DMS53 treated with DMSO at 0.1 percent for 48 hours (cell line): ENCODE results near the gene ZNF688.
A peak's percentile ranks its signal among the peaks of the same experiment; 100 is the strongest.
"Not testable (repeated sequence)": the region's sequence is repeated elsewhere in the genome, so short reads cannot be mapped to it uniquely, and the experiment has no call there.

Experiments
- DNase-seq: peaks from one replicate; lab custom pipeline; 2025; ENCODE audit not compliant: unreplicated experiment; lab: John Stamatoyannopoulos, UW

Gene ZNF688

GRCh38 chr16:30535106-30535776 lies 36.3 kb downstream of the ZNF688 start:
- DNase-seq = no peak

DNA sequence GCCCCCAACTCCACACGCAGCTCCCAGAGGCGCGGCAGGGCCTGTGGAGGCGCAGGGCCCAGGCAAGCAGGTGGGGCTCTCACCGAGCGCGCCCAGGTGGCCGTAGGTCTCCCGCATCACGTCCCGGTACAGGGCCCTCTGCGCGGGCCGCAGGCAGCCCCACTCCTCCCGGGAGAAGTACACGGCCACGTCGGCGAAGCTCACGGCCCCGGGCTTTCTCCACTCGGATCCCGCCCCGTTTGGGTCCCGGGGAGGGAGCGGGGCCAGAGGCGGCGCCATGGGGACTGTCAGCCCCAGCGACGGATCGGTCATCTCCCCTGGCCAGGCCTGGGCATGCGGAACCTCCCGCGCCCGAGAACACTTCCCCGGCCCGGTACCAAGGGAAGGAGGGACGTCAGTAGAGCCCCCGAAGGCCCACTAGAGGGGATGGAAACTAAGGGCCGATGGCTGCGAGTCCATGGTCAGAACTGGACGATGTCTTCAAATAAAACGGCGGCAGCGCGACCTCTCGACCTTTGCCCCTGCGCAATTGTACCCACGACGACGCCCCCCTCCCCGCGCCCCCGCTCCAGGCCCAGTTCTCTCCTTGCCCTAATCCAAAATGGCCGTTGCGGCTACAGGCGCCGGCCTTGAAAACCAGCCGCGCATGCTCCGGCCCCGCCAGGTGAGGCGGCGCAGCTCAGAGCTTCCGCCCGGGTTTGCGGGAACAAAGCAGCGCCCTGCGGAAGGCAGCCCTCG lies 37.0 kb downstream of the ZNF688 start, which contains the start of gene ZNF747:
Gene ZNF747 (minus strand): TSS at position 491 of the 738 bp plus-strand sequence. CDS start 179 bp downstream, at position 312.
- DNase-seq = peak; percentile 80

DNA sequence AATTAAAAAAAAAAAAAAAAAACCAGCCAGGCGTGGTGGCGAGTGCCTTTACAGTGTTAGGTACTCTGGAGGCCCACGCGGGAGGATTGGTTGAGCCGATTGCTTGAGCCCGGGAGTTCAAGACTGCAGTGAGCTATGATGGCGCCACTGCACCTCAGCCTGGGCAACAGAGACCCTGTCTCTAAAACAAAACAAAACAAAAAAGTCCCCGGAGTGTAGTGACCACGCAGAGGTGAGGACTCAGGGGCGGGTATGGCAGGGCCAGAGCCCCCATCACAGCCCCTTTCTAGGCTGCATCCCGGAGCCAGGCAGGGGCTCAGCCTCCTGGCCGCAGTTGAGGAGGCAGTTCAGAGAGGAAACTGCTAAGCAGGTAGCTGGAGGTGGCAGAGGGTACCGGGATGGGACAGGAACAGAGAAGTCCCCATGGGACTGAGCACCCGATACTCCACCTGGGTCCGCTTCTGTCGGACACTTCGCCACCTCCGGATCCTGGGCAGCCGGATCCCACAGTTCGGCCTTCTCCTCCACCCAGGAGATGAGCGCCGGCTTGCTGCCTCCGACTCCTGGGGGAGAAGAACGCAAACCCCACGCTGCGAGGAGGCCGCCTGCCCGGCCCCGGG lies 37.7 kb downstream of the ZNF688 start:
- DNase-seq = no peak

DNA sequence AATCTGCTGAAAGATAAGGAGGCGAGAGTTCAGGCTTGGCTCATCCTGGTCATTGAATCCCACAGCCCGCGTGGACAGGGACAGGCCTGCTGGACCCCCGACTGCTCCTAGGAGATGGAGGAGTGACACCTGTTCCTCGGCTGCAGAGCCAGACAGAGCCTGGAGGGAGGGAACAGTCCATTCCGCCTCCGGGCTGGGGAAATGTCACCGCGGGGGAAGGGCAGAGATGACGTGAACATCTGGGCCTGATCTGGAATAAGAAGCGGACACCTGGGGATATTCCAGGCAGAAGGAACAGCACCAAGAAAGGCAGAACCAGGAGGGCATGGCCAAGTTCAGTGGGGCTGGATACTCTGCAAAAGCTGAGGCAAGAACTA lies 38.4 kb downstream of the ZNF688 start:
- no peak for DNase-seq

DNA sequence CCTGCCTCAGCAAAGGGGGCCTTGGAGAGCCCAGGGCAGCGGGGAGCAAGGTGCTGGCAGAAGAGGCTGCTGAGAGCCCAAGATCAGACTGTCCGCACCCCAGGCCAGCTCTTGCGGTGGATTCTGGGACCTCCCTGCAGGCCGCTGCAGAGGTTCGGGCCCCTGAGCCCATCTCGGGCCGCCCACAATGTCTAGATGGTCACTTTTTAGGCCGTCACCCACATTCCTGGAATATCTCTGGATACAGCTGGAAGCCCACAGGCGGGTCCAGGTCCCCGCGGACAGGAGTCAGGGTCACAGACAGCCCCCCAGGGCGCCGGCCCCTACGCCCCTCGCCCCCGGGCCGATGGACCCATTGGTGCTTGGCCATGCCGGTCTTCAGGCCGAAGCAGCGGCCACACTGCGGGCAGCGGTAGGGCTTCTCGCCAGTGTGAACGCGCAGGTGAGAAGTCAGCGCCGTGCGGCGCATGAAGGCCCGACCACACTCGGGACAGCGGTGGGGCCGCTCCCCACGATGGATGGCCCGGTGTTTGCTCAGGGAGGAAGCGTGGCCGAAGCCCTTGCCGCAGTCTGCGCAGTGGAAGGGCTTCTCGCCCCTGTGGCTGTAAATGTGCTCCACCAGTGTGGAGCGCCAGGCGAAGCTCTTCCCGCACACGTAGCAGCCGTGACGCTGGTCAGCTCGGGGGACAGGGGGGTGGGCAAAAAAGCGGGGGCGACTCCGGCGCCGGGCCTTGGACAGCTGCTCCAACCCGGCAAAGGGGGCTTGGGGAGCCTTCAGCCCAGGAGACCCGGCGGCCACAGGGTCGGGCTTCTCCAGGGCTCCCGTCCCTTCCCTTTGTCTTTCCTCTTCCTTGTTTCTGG lies 39.0 kb downstream of the ZNF688 start:
- no peak for DNase-seq

DNA sequence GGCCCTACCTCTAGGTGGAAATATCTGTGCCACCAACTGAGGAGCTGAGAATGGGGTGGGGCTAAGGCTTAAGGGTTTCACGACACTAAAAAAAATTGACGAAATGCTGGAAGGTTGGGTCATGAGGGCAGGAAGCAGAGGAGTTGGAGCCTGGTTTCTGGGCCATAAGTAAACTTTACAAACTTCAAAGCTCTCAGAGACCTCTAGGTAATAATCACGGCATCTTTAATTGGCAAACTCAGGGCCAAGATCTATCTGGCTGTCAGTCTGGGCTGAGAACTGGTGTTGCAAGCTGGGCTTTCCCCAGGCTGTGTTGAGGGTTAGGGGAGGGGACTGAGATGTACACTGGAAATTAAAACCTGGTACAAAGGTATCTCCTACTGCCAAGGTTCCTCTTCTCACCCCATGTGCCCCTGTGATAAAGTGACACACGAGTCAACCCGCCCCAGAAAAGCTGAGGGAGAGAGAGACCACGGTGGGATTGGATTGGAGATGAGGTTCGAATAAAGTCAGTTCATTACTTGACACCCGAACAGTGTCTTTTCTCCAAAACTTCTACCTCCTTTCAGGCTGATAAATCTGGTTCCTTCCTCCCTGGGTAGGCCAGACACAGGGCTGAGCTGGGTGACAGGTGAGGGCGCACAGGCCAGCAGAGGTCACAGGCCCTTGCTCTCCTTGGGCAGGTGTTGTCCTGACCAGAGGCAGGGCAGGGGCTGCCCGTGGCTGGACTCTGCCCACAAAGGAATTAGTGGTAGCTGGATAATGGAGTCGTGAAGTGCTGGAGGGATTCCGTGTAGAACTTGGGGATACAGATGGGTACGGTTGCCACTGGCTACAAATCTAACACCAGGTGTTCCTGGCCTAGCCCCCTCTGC lies 41.1 kb downstream of the ZNF688 start:
- no peak for DNase-seq

GRCh38 chr16:30528799-30529457 lies 42.6 kb downstream of the ZNF688 start:
- no peak for DNase-seq

GRCh38 chr16:30527635-30528178 lies 43.8 kb downstream of the ZNF688 start:
- DNase-seq = peak; percentile 70

DNA sequence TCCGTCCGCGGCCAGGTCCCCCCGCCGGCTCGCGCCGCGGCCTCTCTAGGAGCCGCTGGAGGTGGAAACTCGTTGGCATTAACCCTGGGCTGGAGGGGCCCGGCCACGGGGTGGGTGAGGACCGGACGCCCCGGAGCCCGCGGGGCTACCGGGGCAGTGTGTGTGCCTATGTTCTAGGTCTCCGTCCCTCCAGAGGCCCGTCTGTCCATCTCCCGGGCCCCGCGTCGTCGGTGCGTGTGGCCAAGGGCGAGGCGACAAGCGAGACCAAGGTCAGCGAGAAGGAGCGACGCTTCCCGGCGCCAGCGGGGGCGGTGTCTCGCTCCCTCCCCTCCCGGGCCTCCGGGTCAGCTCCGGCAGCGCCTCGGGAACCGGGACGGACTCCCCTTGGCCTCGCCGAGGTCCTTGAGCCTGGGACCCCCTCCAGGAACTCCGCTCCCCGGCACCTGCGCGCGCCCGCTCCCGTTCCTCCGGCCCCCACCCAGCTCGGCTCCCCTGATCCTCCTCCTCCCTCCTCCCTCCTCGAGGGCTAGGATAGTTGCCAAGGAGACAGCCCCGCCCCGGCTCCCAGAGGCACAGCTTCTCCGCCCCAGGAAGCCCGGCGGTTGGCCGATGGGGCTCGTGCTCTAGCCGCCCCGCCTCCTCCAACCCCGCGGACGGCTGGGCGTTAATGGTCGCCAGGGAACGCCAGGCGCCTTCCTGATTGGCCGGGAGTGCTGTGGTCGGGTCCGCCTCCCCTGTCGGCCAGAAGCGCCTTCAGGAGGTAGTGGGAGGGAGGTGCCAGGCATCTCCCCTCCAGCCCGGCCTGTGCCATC lies 44.5 kb downstream of the ZNF688 start:
- DNase-seq = peak; percentile 95

GRCh38 chr16:30526137-30526822 lies 45.2 kb downstream of the ZNF688 start, which contains the start of gene ZNF768:
Gene ZNF768 (minus strand): TSS chr16:30526566. CDS start chr16:30526413, 153 bp downstream.
- peak; percentile 10 for DNase-seq

- peak; percentile 3 for DNase-seq
Measured at GRCh38 chr16:30525844-30526136, 45.7 kb downstream of the ZNF688 start.

DNA sequence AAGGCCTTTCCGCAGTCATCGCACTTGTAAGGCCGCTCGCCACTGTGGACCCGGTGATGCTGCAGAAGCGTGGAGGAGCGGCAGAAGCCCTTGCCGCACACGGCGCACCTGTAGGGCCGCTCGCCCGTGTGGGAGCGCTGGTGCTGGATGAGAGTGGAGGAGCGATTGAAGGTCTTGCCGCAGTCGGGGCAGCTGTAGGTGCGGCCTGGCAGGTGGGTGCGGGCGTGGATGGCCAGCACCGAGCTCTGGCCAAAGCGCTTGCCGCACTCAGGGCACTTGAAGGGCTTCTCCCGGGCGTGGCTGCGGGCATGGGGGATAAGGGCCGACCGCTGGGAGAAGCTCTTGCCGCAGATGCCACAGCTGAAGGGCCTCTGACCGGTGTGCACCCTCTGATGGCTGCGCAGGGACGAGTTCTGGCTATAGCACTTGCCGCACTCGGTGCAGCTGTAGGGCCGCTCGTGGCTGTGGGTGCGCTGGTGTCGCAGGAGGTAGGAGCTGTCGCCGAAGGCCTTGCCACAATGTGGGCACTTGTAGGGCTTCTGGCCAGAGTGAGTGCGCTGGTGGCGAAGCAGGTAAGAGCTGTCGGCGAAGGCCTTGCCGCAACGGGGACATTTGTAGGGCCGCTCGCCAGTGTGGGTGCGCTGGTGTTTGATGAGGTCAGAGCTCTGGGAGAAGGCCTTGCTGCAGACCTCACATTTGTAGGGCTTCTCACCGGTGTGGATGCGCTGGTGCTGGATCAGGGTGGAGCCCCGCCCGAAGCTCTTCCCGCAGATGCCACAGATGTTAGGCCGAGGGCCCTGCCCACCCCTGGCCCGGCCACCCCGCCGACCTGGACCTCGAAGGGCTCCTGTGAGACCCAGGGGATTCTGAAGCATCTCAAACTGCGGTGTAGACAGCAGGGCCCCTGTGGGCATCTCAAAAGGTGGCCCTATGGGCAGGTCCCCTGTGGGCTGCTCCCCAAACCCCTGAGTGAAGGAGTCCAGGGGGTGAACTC lies 46.6 kb downstream of the ZNF688 start:
- DNase-seq = no peak

DNA sequence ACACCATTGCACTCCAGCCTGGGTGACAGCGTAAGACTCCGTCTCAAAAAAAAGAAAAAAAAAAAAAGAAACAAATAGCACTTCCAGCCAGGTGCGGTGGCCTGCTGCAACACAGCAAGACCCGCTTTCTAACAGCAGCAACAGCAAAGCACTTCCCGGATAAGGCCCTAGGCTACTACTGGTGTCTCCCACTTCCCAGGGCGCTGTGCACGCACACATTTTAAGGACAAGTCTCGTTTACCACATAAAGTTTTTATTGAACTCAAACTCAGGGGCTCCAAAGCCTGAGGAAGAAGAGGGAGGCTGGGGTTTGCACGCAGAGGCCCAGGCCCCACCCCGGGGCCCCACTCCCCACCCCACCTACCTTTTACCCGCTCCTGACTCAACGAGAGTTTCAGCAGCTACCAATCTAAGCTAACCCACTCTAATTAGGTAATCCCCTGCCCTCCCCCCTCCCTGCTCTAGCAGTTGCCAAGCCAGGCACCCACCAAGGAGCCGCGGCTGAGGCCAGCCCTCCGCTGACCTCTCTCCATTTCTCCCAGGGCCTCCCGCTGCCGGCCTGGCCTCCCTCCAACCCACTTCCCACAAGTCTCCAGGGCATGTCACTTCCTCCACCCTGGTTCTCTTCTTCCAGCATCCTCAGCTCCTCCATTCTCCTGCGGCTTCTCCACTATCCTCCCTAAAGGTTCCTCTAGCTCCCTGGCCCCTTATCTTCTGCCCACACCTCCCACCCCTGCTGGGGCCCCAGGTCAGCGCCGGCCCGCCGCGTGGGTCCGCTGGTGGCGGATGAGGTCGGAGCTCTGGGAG lies 47.5 kb downstream of the ZNF688 start:
- no peak for DNase-seq

GRCh38 chr16:30522702-30523463 lies 48.6 kb downstream of the ZNF688 start:
- DNase-seq = not testable (repeated sequence)
